Measurements from ENCODE around the gene HPSE2.

HPSE2 gene

GRCh38 chr10:98411768-98412167 lies 823.9 kb downstream of the HPSE2 start:
- H3K27ac ChIP-seq = no peak overlapping the region
- no peak for TF ChIP-seq ZFX (IDR thresholded peaks at IDR 0.05)
- TF ChIP-seq, protein P1, sequence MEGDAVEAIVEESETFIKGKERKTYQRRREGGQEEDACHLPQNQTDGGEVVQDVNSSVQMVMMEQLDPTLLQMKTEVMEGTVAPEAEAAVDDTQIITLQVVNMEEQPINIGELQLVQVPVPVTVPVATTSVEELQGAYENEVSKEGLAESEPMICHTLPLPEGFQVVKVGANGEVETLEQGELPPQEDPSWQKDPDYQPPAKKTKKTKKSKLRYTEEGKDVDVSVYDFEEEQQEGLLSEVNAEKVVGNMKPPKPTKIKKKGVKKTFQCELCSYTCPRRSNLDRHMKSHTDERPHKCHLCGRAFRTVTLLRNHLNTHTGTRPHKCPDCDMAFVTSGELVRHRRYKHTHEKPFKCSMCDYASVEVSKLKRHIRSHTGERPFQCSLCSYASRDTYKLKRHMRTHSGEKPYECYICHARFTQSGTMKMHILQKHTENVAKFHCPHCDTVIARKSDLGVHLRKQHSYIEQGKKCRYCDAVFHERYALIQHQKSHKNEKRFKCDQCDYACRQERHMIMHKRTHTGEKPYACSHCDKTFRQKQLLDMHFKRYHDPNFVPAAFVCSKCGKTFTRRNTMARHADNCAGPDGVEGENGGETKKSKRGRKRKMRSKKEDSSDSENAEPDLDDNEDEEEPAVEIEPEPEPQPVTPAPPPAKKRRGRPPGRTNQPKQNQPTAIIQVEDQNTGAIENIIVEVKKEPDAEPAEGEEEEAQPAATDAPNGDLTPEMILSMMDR (conservative IDR thresholded peaks at IDR 0.05) = no peak

- H3K27ac ChIP-seq = no peak overlapping the region
- TF ChIP-seq, protein P1 (conservative IDR thresholded peaks at IDR 0.05) = no peak
- no peak for TF ChIP-seq ZFX (IDR thresholded peaks at IDR 0.05)
Measured at GRCh38 chr10:98411166-98411565, 824.5 kb downstream of the HPSE2 start.

DNA sequence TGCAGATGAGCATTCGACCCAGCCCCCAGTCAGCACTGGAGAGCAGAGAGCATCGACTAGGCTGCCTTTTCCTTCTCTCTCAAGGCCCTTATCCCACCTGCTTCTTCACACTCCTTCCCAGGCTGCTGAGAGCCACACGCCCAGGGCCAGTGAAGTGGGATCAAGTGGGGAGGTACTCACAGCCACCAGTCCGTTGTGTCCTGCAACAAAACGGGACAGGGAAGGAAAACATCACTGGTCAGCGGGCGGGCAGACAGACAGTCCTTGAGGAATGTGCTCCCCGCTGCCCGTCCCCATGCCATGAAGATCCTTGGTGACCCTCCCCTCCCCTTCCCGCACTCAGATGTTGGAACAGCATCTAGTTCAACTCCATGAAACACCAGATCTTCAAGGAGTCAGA lies 824.9 kb downstream of the HPSE2 start:
- H3K27ac ChIP-seq = no peak overlapping the region
- TF ChIP-seq, protein P1 (conservative IDR thresholded peaks at IDR 0.05) = no peak
- TF ChIP-seq ZFX (IDR thresholded peaks at IDR 0.05) = no peak

GRCh38 chr10:98410135-98410743 lies 825.4 kb downstream of the HPSE2 start:
- TF ChIP-seq, protein P1 (conservative IDR thresholded peaks at IDR 0.05) = no peak
- TF ChIP-seq ZFX (IDR thresholded peaks at IDR 0.05) = no peak
- no peak overlapping the region for H3K27ac ChIP-seq

DNA sequence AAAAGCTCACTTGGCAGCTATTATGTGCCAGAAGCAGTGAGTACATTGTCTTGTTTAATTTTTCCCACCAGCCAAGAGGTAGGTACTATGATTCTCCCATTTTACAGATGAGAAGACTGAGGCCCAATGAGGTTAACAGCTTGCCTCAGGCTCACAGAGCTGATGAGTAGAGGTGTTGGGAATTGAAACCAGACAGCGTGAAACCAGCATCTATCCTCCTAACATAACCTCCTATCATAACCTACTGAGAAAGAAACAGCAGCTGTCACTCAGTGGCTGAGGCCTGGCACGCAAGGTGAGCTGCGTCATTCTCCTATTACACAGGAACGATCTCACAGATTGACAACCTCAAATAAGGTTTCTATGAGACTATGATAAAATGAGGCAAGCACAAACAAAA lies 826.9 kb downstream of the HPSE2 start:
- TF ChIP-seq, protein P1 (conservative IDR thresholded peaks at IDR 0.05) = no peak
- H3K27ac ChIP-seq = no peak overlapping the region

DNA sequence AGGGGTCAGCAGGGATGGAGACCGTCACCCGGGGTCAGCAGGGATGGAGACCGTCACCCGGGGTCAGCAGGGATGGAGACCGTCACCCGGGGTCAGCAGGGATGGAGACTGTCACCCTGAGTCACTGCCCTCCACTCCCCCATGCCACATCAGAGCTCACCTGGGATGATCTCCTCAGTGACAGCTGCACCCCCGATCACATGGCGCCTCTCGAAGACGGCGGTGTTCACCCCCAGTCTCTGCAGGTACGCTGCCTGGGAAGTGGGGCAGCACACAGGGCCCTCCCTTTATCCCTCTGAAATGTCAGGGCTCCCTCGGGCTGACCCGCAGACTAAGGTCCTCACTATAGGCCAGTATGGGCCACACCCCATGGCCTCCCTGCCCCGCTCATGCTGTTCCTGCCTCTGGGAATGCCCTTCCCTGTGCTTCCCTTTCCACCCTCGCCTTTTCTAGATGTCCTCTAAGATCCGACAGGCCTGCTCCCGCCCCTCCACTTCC lies 827.9 kb downstream of the HPSE2 start:
- H3K27ac ChIP-seq = no peak overlapping the region
- TF ChIP-seq, protein P1 (conservative IDR thresholded peaks at IDR 0.05) = no peak
- no peak for TF ChIP-seq ZFX (IDR thresholded peaks at IDR 0.05)

Measured in C4-2B (cell line).